GM18951 (cell line): ENCODE data around the gene ALOX5AP.

Experiments
- POLR2A ChIP-seq: IDR thresholded peaks from 4 replicates; pipeline ENCODE4 v1.6.1; 2011; ENCODE audit warnings: mild to moderate bottlenecking; ENCODE audit not compliant: insufficient read length, insufficient read depth; ENCODE audit errors: extremely low read depth
- in situ Hi-C: fragments of 300-500 bp; cut with MboI; formaldehyde crosslinking; loops from one replicate; pipeline ENCODE4 v1.12.0; 2022; ENCODE audit warnings: low sequenced_read_pairs, mixed read lengths, inconsistent platforms; ENCODE audit not compliant: unreplicated experiment

ALOX5AP gene

GRCh38 chr13:30720172-30720869 is 15.0 kb upstream of the ALOX5AP start:
- in situ Hi-C loops = no loop called here
- no peak for TF ChIP-seq POLR2A

DNA sequence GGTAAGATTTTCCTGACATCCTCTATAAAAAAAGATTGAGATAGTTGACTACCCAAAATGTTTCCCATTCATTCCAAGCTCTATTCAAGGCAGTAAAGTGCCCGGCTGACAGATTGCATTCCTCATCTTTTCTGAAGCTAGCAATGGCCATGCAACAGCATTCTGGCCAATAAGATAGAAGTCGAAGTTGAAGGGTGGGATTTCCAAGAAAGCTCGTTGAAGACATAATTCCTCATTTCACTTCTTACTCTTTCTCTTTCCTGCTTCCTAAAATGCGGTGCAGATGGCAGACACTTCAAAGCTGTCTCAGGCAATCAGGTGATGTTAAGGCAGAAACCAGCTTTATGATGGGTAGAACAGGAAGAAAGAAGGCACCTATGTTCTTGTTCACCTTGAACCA is 13.4 kb upstream of the ALOX5AP start:
- no peak for TF ChIP-seq POLR2A
- in situ Hi-C loops = no loop called here

DNA sequence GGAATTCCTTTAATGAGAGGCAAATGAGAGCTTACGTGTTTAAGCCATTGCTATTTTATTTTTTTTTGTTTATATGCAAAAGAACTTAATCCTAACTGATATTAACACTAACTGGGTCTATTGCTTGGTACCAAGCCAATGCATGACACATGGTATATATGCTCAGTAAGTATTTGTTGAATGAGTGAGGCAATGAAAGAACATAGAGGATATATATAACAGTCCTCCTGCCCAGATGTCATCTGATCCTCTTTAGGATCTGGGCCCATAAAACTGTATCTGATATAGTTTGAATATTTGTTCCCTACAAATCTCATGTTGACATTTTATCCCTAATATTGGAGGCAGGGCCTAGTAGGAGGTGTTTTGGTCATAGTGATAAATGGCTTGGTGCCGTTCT is 13.0 kb upstream of the ALOX5AP start:
- in situ Hi-C loops = no loop called here
- TF ChIP-seq POLR2A = no peak

GRCh38 chr13:30724778-30725177 is 10.6 kb upstream of the ALOX5AP start:
- in situ Hi-C loops = no loop called here
- no peak for TF ChIP-seq POLR2A

DNA sequence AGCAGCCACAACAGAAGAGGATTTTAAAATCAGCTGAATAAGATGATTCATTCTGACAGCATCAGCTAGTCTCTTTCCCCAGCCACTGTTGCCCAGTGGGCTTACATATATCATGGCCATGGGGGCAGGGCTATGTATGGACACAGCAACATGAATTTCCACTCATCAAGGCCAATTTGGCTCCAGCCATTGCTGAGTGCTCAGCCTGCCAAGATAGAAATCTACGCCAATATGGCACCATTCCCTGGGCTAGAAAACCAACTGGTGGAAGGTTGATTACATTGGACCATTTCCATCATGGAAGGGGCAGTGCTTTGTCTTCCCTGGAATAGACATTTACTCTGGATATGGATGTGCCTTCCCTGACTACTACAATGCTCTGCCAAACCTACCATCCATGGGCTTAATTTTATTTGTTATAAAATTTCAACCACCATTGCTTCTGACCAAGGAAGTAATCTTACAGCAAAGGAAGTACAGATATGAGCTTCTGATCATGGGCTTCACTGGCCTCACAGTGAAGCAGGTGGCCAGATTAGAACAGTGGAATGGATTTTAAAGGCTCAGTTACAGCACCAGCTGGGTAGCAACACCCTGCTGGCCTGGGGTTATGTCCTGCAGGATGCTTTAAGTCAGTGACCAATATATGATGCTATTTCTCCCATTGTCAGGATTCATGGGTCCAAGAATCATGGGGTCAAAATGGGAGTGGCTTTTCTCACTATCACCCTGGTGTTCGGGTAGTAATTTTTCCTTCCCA is 9.8 kb upstream of the ALOX5AP start:
- TF ChIP-seq POLR2A = no peak
- in situ Hi-C loops = no loop called here

- TF ChIP-seq POLR2A = no peak
- in situ Hi-C loops = no loop called here
These were observed 9.2 kb upstream of the ALOX5AP start for GRCh38 chr13:30726192-30726591.

- in situ Hi-C loops = no loop called here
- TF ChIP-seq POLR2A = no peak
These were observed 7.6 kb upstream of the ALOX5AP start for GRCh38 chr13:30727491-30728355.

- no peak for TF ChIP-seq POLR2A
- in situ Hi-C loops = no loop called here
These were observed 5.5 kb upstream of the ALOX5AP start for GRCh38 chr13:30729801-30730200.

DNA sequence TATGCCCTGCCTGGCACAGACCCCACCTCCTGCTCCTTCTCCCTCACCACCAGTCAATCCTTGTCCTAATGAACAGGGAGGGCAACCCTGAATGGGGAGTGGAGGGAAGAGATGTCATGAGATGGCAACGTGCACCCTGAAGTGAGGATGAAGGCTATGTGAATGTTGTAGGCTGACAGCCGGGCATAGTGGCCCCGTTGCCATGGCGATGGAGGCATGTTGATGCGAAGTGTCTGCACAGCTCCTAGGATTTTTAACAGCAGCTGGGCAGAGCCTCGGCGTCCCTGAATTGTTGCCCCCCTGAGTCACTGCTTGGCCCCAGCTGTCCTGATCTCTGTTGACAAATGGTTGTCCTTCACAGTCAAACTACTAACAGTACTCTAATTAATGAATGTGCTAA is 4.8 kb upstream of the ALOX5AP start:
- in situ Hi-C loops = no loop called here
- TF ChIP-seq POLR2A = no peak

DNA sequence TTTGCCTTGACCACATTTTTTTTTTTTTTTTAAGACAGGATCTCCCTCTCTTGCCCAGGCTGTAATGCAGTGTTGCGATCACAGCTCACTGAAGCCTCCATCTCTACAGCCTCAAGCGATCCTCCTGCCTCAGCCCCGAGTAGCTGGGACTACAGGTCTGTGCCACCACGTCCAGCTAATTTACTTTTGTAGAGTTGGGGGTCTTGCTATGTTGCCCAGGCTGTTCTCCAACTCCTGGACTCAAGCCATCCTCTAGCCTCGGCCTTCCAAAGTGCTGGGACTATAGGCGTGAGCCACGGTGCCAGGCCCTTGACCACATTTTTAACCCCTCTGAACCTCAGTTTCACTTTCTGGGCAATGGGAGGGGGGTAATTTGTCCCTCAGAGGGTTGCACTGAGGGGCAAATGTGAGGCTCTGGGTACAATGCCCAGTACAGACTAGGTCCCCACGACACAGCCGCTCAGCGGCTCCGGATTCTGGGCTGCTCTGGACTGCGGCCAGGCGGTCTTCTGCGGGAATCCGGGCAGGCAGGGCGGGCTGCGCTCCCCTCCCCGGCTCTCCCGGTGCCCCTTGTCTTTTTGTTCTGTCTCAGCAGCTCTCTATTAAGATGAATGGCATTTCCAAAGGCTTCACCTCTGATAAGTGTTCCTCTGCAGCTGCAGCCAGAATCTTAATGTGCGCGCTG is 3.8 kb upstream of the ALOX5AP start:
- in situ Hi-C loops = no loop called here
- no peak for TF ChIP-seq POLR2A

GRCh38 chr13:30732046-30732390 is 3.3 kb upstream of the ALOX5AP start:
- no peak for TF ChIP-seq POLR2A
- in situ Hi-C loops = no loop called here

- in situ Hi-C loops = no loop called here
- no peak for TF ChIP-seq POLR2A
These were observed 904 bp upstream of the ALOX5AP start for GRCh38 chr13:30734439-30734838.

- no peak for TF ChIP-seq POLR2A
- in situ Hi-C loops = no loop called here
These were observed 481 bp downstream of the ALOX5AP start for GRCh38 chr13:30735872-30736175.
